Muscle of leg (tissue), 11 donors: ENCODE measurements around the gene SIPA1L3. TPM values are rescaled to one million over a fixed set of nuclear protein-coding genes. Genes with fewer than 3 reads are reported as not detected.

Source experiments
- DNase-seq: peaks from one replicate; pipeline ENCODE4 v3.0.0; 2013
- H3K27ac ChIP-seq: one replicate; pipeline ENCODE4 v1.5.1; 2013; ENCODE audit warnings: mild to moderate bottlenecking, low read length, control low read depth
- H3K27me3 ChIP-seq: one replicate; pipeline ENCODE4 v1.6.1; 2013; ENCODE audit warnings: low read length; ENCODE audit not compliant: control insufficient read depth, insufficient read depth
- H3K36me3 ChIP-seq: one replicate; pipeline ENCODE4 v1.6.1; 2013; ENCODE audit warnings: low read length; ENCODE audit not compliant: control insufficient read depth, insufficient read depth
- H3K4me1 ChIP-seq: one replicate; pipeline ENCODE4 v1.6.1; 2013; ENCODE audit warnings: low read length; ENCODE audit not compliant: control insufficient read depth, insufficient read depth
- H3K4me3 ChIP-seq: one replicate; pipeline ENCODE4 v1.5.1; 2013; ENCODE audit warnings: low read length, control low read depth
- H3K9me3 ChIP-seq: replicated peaks from 2 replicates; pipeline ENCODE4 v1.6.1; 2013; ENCODE audit warnings: low read depth, low read length; ENCODE audit not compliant: control insufficient read depth
- WGBS: methylation state at CpG from one replicate; pipeline ENCODE4 v1.1.5; 2013; ENCODE audit warnings: missing lambda C conversion rate; ENCODE audit not compliant: insufficient coverage; 5-methylcytosine and 5-hydroxymethylcytosine counted together
- polyA plus RNA-seq, 8 donors: library from polyadenylated mRNA; unstranded; fragments of 120-200 nt; gene quantifications; one replicate each; pipeline versions ENCODE4 v1.2.1 to v1.2.3, GENCODE V29; 2013; ENCODE audit warnings: inconsistent platforms in 1 of 8, low replicate concordance in 1 of 8; ENCODE audit not compliant: insufficient read length in 8 of 8, insufficient read depth in 1 of 8
- total RNA-seq: library from RNA; stranded (reverse); fragments of 120-200 nt; gene quantifications from one replicate; pipeline ENCODE4 v1.2.4, GENCODE V29; 2013

Gene SIPA1L3
- total and polyA plus RNA-seq, 9 donors: 6.8 to 13.8 (median 9.1) TPM

GRCh38 chr19:38039966-38040365 is 133.0 kb downstream of the SIPA1L3 start:
- H3K27me3 ChIP-seq: no peaks in the 10 kb centered on the region
- no peak overlapping the region for H3K4me3 ChIP-seq
- no peak for DNase-seq
- no peak overlapping the region for H3K27ac ChIP-seq
- H3K4me1 ChIP-seq: peaks cover 23% of the 10 kb centered on the region
- H3K36me3 ChIP-seq: no peaks in the 10 kb centered on the region
- no CpG with 5 or more reads among the region's 6 CpGs for WGBS
- no peaks in the 10 kb centered on the region for H3K9me3 ChIP-seq

- Histone ChIP-seq H3K9me3 (no peaks in the 10 kb centered on the region), H3K27ac (no peak overlapping the region), H3K27me3 (no peaks in the 10 kb centered on the region), H3K4me1 (peaks cover 9% of the 10 kb centered on the region), H3K36me3 (no peaks in the 10 kb centered on the region), H3K4me3 (no peak overlapping the region)
- no peak for DNase-seq
- no CpG with 5 or more reads among the region's 2 CpGs for WGBS
Measured at GRCh38 chr19:38042132-38042531, 135.1 kb downstream of the SIPA1L3 start.

GRCh38 chr19:38043649-38044144 is 136.7 kb downstream of the SIPA1L3 start:
- Histone ChIP-seq H3K27me3 (no peaks in the 10 kb centered on the region), H3K9me3 (no peaks in the 10 kb centered on the region), H3K4me3 (no peak overlapping the region), H3K4me1 (peaks cover 13% of the 10 kb centered on the region), H3K36me3 (no peaks in the 10 kb centered on the region), H3K27ac (no peak overlapping the region)
- 96% methylated on average over 4 of the region's 5 CpGs for WGBS
- no peak for DNase-seq

- H3K9me3 ChIP-seq: no peaks in the 10 kb centered on the region
- 82% methylated on average over 11 of the region's 16 CpGs for WGBS
- H3K36me3 ChIP-seq: no peaks in the 10 kb centered on the region
- H3K27ac ChIP-seq: no peak overlapping the region
- peaks cover 17% of the 10 kb centered on the region for H3K4me1 ChIP-seq
- no peak overlapping the region for H3K4me3 ChIP-seq
- no peaks in the 10 kb centered on the region for H3K27me3 ChIP-seq
- DNase-seq: no peak
Measured at GRCh38 chr19:38044267-38045111, 137.5 kb downstream of the SIPA1L3 start.

- no peak overlapping the region for H3K27ac ChIP-seq
- peaks cover 18% of the 10 kb centered on the region for H3K4me1 ChIP-seq
- no peak overlapping the region for H3K4me3 ChIP-seq
- 53% methylated on average over 10 of the region's 15 CpGs for WGBS
- H3K27me3 ChIP-seq: no peaks in the 10 kb centered on the region
- no peak for DNase-seq
- no peaks in the 10 kb centered on the region for H3K36me3 ChIP-seq
- H3K9me3 ChIP-seq: no peaks in the 10 kb centered on the region
Measured at GRCh38 chr19:38045554-38046253, 138.7 kb downstream of the SIPA1L3 start.

- H3K4me1 ChIP-seq: peaks cover 18% of the 10 kb centered on the region
- no peak for DNase-seq
- H3K36me3 ChIP-seq: no peaks in the 10 kb centered on the region
- H3K4me3 ChIP-seq: no peak overlapping the region
- no peaks in the 10 kb centered on the region for H3K27me3 ChIP-seq
- no peak overlapping the region for H3K27ac ChIP-seq
- 82% methylated on average over 18 of the region's 21 CpGs for WGBS
- H3K9me3 ChIP-seq: no peaks in the 10 kb centered on the region
Measured at GRCh38 chr19:38046254-38047048, 139.4 kb downstream of the SIPA1L3 start.

GRCh38 chr19:38047049-38047438 is 140.0 kb downstream of the SIPA1L3 start:
- no peak for DNase-seq
- peaks cover 18% of the 10 kb centered on the region for H3K4me1 ChIP-seq
- no peaks in the 10 kb centered on the region for H3K27me3 ChIP-seq
- H3K27ac ChIP-seq: no peak overlapping the region
- H3K36me3 ChIP-seq: no peaks in the 10 kb centered on the region
- H3K9me3 ChIP-seq: no peaks in the 10 kb centered on the region
- no peak overlapping the region for H3K4me3 ChIP-seq
- 85% methylated on average over 4 of the region's 8 CpGs for WGBS

GRCh38 chr19:38047641-38048040 is 140.6 kb downstream of the SIPA1L3 start:
- H3K9me3 ChIP-seq: no peaks in the 10 kb centered on the region
- H3K36me3 ChIP-seq: no peaks in the 10 kb centered on the region
- 62% methylated on average over 14 of the region's 15 CpGs for WGBS
- DNase-seq: no peak
- peaks cover 18% of the 10 kb centered on the region for H3K4me1 ChIP-seq
- no peaks in the 10 kb centered on the region for H3K27me3 ChIP-seq
- H3K4me3 ChIP-seq: no peak overlapping the region
- no peak overlapping the region for H3K27ac ChIP-seq

GRCh38 chr19:38049105-38049649 is 142.2 kb downstream of the SIPA1L3 start:
- H3K36me3 ChIP-seq: no peaks in the 10 kb centered on the region
- no peaks in the 10 kb centered on the region for H3K27me3 ChIP-seq
- peaks cover 18% of the 10 kb centered on the region for H3K4me1 ChIP-seq
- no peak for DNase-seq
- whole genome bisulfite sequencing: 71% methylated on average over 7 of the region's 10 CpGs
- H3K4me3 ChIP-seq: no peak overlapping the region
- H3K9me3 ChIP-seq: no peaks in the 10 kb centered on the region
- H3K27ac ChIP-seq: no peak overlapping the region
